ENCODE data around the gene KREMEN2.

- TF ChIP-seq POLR2A (IDR thresholded peaks at IDR 0.05; ENCODE audit: low read depth, low read length) = no peak
- TF ChIP-seq POLR2AphosphoS5 (IDR thresholded peaks at IDR 0.05; ENCODE audit: low read depth, low read length) = no peak
- no peak for TF ChIP-seq TAF1 (IDR thresholded peaks at IDR 0.05; ENCODE audit: low read depth, low read length)
Observed at GRCh38 chr16:2971985-2972784, 8.1 kb downstream of the KREMEN2 start.

All from GM12891 (cell line).